GM21515 (cell line): ENCODE results near the gene HRH3.

Source experiments
- ATAC-seq: cut with Tn5 transposase; IDR thresholded peaks from one replicate; pipeline ENCODE4 v1.9.1; 2021; ENCODE audit not compliant: unreplicated experiment

HRH3 gene

GRCh38 chr20:62244644-62245108 lies 24.6 kb upstream of the HRH3 start:
- no peak for ATAC-seq

GRCh38 chr20:62243906-62244515 lies 23.9 kb upstream of the HRH3 start:
- ATAC-seq, result no peak

- ATAC-seq, result no peak
These were observed 23.0 kb upstream of the HRH3 start for GRCh38 chr20:62243106-62243505.

- ATAC-seq, result no peak
These were observed 22.1 kb upstream of the HRH3 start for GRCh38 chr20:62242176-62242575.

GRCh38 chr20:62241506-62241905 lies 21.4 kb upstream of the HRH3 start:
- no peak for ATAC-seq

- no peak for ATAC-seq
These were observed 20.1 kb upstream of the HRH3 start for GRCh38 chr20:62240020-62240685.

GRCh38 chr20:62239278-62239879 lies 19.3 kb upstream of the HRH3 start:
- no peak for ATAC-seq

GRCh38 chr20:62238569-62239277 lies 18.6 kb upstream of the HRH3 start:
- peak; percentile 6 for ATAC-seq

- ATAC-seq, result peak; percentile 96
These were observed 17.9 kb upstream of the HRH3 start, which contains the start of gene OSBPL2 for GRCh38 chr20:62237801-62238568. OSBPL2 (plus strand) TSS chr20:62238521; CDS start chr20:62256185, 17,664 bp downstream.

- no peak for ATAC-seq
These were observed 17.4 kb upstream of the HRH3 start for GRCh38 chr20:62237514-62237800.

GRCh38 chr20:62236766-62237513 lies 16.9 kb upstream of the HRH3 start:
- ATAC-seq, result no peak

- ATAC-seq, result no peak
These were observed 16.1 kb upstream of the HRH3 start for GRCh38 chr20:62236200-62236599.

- ATAC-seq, result no peak
These were observed 15.7 kb upstream of the HRH3 start for GRCh38 chr20:62235777-62236157.

- ATAC-seq, result no peak
These were observed 15.1 kb upstream of the HRH3 start for GRCh38 chr20:62235001-62235776.

GRCh38 chr20:62234339-62234738 lies 14.3 kb upstream of the HRH3 start:
- no peak for ATAC-seq

GRCh38 chr20:62233684-62234083 lies 13.6 kb upstream of the HRH3 start:
- ATAC-seq, result no peak

GRCh38 chr20:62232770-62233645 lies 12.9 kb upstream of the HRH3 start:
- no peak for ATAC-seq

GRCh38 chr20:62232194-62232593 lies 12.1 kb upstream of the HRH3 start:
- ATAC-seq, result no peak

GRCh38 chr20:62231292-62231691 lies 11.2 kb upstream of the HRH3 start:
- ATAC-seq, result no peak
